Neural cell (in vitro differentiated cells): Measurements from ENCODE around the gene GOLPH3L. TPM values are rescaled to one million over a fixed set of nuclear protein-coding genes. Genes with fewer than 3 reads are reported as not detected.

Experiments used
- H2AFZ ChIP-seq: fragments of 200-600, 300-800 bp; sonication (generic), shearing (Covaris generic); 2 replicates; pipeline ENCODE4 v1.6.0; 2014; ENCODE audit warnings: low read depth, mild to moderate bottlenecking, antibody characterized with exemption, low read length, moderate library complexity
- H3F3A ChIP-seq: fragments of 200-600 bp; shearing (Covaris generic); 2 replicates; pipeline ENCODE4 v1.6.1; 2016; ENCODE audit warnings: mild to moderate bottlenecking, moderate library complexity, mixed read lengths, antibody characterized with exemption, low read length; ENCODE audit not compliant: insufficient read depth, poor library complexity, severe bottlenecking
- H3K27ac ChIP-seq: fragments of 200-600, 300-800 bp; sonication (generic), shearing (Covaris generic); 2 replicates; pipeline ENCODE4 v1.5.1; 2014; ENCODE audit warnings: mild to moderate bottlenecking, low read length, moderate library complexity
- H3K27me3 ChIP-seq: fragments of 300-800, 200-600 bp; sonication (generic), shearing (Covaris generic); 2 replicates; pipeline ENCODE4 v1.6.0; 2014; ENCODE audit warnings: mild to moderate bottlenecking, low read depth, low read length, moderate library complexity; ENCODE audit not compliant: insufficient read depth
- H3K36me3 ChIP-seq: fragments of 300-800, 200-600 bp; sonication (generic), shearing (Covaris generic); 2 replicates; pipeline ENCODE4 v1.5.1; 2014; ENCODE audit warnings: mild to moderate bottlenecking, antibody characterized with exemption, low read length, moderate library complexity; ENCODE audit not compliant: insufficient read depth
- H3K4me2 ChIP-seq: fragments of 300-800, 200-600 bp; sonication (generic), shearing (Covaris generic); 2 replicates; pipeline ENCODE4 v1.6.0; 2014; ENCODE audit warnings: mild to moderate bottlenecking, low read length
- H3K4me3 ChIP-seq: fragments of 300-800, 200-600 bp; sonication (generic), shearing (Covaris generic); 2 replicates; pipeline ENCODE4 v1.5.1; 2014; ENCODE audit warnings: mild to moderate bottlenecking, low read length, moderate library complexity
- H3K79me2 ChIP-seq: fragments of 200-600 bp; shearing (Covaris generic); replicated peaks from 2 replicates; pipeline ENCODE4 v1.6.0; 2014; ENCODE audit warnings: mild to moderate bottlenecking, low read length, moderate library complexity; ENCODE audit not compliant: insufficient read depth
- H3K9ac ChIP-seq: fragments of 300-800, 200-600 bp; sonication (generic), shearing (Covaris generic); 2 replicates; pipeline ENCODE4 v1.6.1; 2016; ENCODE audit warnings: mild to moderate bottlenecking, low read length, mixed read lengths
- H3K9me2 ChIP-seq: fragments of 200-600 bp; shearing (Covaris generic); 2 replicates; pipeline ENCODE4 v1.6.1; 2016; ENCODE audit warnings: mild to moderate bottlenecking, low read length, mixed read lengths; ENCODE audit not compliant: insufficient read depth
- H3K9me3 ChIP-seq: fragments of 200-600, 300-800 bp; sonication (generic), shearing (Covaris generic); 2 replicates; pipeline ENCODE4 v1.6.1; 2016; ENCODE audit warnings: mild to moderate bottlenecking, mixed run types, low read length, moderate library complexity, mixed read lengths
- H4K20me1 ChIP-seq: fragments of 200-600 bp; shearing (Covaris generic); 2 replicates; pipeline ENCODE4 v1.6.1; 2016; ENCODE audit warnings: mild to moderate bottlenecking, mixed run types; ENCODE audit not compliant: insufficient read depth
- EP300 ChIP-seq: fragments of 450-650 bp; conservative IDR thresholded peaks from 2 replicates; pipeline ENCODE4 v1.6.1; 2014; ENCODE audit warnings: antibody characterized with exemption, mild to moderate bottlenecking, moderate library complexity; ENCODE audit not compliant: poor library complexity, severe bottlenecking
- EZH2 ChIP-seq: fragments of 200-600, 300-800 bp; shearing (Covaris generic), sonication (generic); IDR thresholded peaks from 2 replicates; pipeline ENCODE4 v1.6.1; 2014; ENCODE audit warnings: antibody characterized with exemption, low read length, borderline replicate concordance, mild to moderate bottlenecking; ENCODE audit not compliant: insufficient read depth, poor library complexity, severe bottlenecking
- MXI1 ChIP-seq: fragments of 450-650 bp; conservative IDR thresholded peaks from 2 replicates; pipeline ENCODE4 v1.6.1; 2014; ENCODE audit warnings: antibody characterized with exemption, mild to moderate bottlenecking; ENCODE audit not compliant: poor library complexity, severe bottlenecking
- POLR2AphosphoS5 ChIP-seq: IDR thresholded peaks from 2 replicates; pipeline ENCODE4 v1.6.1; 2012
- RAD21 ChIP-seq: fragments of 450-650 bp; conservative IDR thresholded peaks from 2 replicates; pipeline ENCODE4 v1.6.1; 2014; ENCODE audit warnings: antibody characterized with exemption, mild to moderate bottlenecking, moderate library complexity
- SMC3 ChIP-seq: fragments of 450-650 bp; conservative IDR thresholded peaks from 2 replicates; pipeline ENCODE4 v1.6.1; 2014; ENCODE audit warnings: antibody characterized with exemption, mild to moderate bottlenecking, moderate library complexity; ENCODE audit not compliant: poor library complexity
- TAF1 ChIP-seq: IDR thresholded peaks from 2 replicates; pipeline ENCODE4 v1.6.1; 2012; ENCODE audit warnings: low read depth
- polyA plus RNA-seq: library from polyadenylated mRNA; depleted of rRNA; stranded (reverse); fragments of >200 nt; gene quantifications from 2 replicates; pipeline ENCODE4 v1.2.3, GENCODE V29; 2014
- TF ChIP-seq, protein P1 (sequence below): IDR thresholded peaks from 2 replicates; pipeline ENCODE4 v1.6.1; 2012; ENCODE audit warnings: borderline replicate concordance
- TF ChIP-seq, protein P2 (sequence below): fragments of 450-650 bp; IDR thresholded peaks from 2 replicates; pipeline ENCODE4 v1.5.1; 2014; ENCODE audit warnings: antibody characterized with exemption, mild to moderate bottlenecking, moderate library complexity; ENCODE audit not compliant: poor library complexity, severe bottlenecking

GOLPH3L gene
- polyA plus RNA-seq, 1 donor from 2014 or later, result 7.0 TPM

DNA sequence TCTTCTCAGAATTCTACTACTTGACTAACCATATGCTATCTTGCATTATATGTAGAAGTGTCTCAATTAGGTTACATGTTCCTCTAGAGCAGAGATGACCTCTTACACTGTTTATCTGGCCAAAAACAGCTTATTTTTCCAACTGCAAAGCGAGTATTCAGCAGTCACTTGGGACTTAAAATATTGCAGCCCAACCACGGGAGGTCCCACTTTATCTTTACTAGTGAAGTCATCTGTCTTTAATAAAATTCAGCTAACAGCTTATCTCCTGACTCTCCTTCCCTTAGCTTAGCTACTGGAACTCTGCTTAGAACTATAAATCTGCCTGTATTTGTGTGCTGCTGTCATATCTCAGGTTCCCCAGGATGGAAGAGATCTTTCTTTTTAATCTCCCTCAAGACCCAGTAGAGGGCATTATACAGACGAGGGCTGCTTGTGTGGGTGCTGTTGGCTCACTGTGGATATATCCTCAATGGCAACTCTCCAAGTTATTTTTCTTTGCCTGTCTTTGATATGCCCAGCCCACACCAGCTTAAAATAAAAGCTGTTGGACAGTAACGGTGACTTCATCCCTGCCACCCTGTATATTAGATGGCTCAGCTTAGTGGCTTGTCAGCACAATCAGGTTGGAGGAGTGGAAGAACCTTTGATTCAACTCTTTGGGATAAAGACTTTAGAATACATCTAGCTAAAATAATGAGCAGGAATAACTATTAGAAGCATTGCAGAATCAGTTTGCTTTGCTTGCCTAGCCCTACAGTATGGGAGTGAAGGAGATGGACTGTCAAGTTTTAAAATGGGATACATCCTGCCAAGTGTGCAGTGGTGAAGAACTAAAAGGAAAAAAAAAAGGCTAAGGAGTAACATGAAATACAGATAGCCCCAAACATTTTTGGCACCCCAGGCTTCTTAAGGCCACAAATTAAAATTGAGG is 77.1 kb downstream of the GOLPH3L start:
- Histone ChIP-seq H3F3A (no peaks in the 10 kb centered on the region), H4K20me1 (no peaks in the 10 kb centered on the region), H3K9me2 (no peaks in the 10 kb centered on the region), H3K27me3 (no peaks in the 10 kb centered on the region), H3K4me3 (no peak overlapping the region), H3K9ac (no peak overlapping the region), H3K9me3 (no peaks in the 10 kb centered on the region), H3K27ac (no peak overlapping the region), H3K4me2 (no peak overlapping the region), H3K36me3 (peaks cover 10% of the 10 kb centered on the region), H3K79me2 (no peaks in the 10 kb centered on the region), H2AFZ (no peak overlapping the region)
- TF ChIP-seq EP300 (no peak), RAD21 (no peak), SMC3 (no peak), POLR2AphosphoS5 (no peak), TAF1 (no peak), MXI1 (no peak)

DNA sequence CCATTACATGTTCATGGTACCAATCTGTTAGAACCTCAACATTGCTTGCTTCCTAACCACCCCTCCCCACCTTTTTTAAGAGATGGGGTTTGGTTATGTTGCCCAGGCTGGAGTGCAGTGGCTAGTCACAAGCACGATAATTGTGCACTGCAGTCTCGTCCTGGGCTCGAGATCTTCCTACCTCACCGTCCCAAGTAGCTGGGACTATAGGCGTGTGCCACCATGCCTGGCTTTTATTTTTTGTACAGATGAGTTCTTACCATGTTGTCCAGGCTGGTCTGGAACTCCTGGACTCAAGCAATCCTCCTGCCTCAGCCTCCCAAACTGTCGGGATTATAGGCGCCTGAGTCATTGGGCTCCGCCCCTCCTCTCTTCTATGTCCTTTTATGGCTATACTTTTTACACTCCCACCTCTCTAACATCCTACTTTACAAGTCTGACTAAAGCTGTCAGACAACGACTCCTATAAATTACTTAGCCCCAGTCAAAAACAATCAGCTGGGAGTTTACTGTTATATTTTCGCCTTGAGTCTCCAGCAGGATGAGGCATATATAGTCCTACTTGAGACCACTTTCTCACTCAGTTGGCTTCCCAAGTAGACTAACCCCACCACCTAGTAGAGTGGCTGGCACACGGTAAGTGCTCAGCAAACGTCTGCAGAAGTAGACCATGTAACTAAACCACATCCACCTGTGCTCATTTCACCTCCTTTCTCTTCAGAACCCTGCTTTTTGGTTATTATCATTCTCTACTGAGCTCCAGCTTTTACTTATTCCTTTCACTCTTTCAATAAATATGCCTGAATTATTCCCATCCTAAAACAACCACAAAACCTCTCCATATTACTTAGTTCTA is 81.4 kb downstream of the GOLPH3L start:
- H3K4me3 ChIP-seq, result no peak overlapping the region
- TF ChIP-seq SMC3, result no peak
- no peak for TF ChIP-seq POLR2AphosphoS5
- TF ChIP-seq, protein P1, sequence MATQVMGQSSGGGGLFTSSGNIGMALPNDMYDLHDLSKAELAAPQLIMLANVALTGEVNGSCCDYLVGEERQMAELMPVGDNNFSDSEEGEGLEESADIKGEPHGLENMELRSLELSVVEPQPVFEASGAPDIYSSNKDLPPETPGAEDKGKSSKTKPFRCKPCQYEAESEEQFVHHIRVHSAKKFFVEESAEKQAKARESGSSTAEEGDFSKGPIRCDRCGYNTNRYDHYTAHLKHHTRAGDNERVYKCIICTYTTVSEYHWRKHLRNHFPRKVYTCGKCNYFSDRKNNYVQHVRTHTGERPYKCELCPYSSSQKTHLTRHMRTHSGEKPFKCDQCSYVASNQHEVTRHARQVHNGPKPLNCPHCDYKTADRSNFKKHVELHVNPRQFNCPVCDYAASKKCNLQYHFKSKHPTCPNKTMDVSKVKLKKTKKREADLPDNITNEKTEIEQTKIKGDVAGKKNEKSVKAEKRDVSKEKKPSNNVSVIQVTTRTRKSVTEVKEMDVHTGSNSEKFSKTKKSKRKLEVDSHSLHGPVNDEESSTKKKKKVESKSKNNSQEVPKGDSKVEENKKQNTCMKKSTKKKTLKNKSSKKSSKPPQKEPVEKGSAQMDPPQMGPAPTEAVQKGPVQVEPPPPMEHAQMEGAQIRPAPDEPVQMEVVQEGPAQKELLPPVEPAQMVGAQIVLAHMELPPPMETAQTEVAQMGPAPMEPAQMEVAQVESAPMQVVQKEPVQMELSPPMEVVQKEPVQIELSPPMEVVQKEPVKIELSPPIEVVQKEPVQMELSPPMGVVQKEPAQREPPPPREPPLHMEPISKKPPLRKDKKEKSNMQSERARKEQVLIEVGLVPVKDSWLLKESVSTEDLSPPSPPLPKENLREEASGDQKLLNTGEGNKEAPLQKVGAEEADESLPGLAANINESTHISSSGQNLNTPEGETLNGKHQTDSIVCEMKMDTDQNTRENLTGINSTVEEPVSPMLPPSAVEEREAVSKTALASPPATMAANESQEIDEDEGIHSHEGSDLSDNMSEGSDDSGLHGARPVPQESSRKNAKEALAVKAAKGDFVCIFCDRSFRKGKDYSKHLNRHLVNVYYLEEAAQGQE, result no peak
- TF ChIP-seq MXI1, result no peak
- TF ChIP-seq, protein P2, sequence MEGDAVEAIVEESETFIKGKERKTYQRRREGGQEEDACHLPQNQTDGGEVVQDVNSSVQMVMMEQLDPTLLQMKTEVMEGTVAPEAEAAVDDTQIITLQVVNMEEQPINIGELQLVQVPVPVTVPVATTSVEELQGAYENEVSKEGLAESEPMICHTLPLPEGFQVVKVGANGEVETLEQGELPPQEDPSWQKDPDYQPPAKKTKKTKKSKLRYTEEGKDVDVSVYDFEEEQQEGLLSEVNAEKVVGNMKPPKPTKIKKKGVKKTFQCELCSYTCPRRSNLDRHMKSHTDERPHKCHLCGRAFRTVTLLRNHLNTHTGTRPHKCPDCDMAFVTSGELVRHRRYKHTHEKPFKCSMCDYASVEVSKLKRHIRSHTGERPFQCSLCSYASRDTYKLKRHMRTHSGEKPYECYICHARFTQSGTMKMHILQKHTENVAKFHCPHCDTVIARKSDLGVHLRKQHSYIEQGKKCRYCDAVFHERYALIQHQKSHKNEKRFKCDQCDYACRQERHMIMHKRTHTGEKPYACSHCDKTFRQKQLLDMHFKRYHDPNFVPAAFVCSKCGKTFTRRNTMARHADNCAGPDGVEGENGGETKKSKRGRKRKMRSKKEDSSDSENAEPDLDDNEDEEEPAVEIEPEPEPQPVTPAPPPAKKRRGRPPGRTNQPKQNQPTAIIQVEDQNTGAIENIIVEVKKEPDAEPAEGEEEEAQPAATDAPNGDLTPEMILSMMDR, result no peak
- TF ChIP-seq TAF1, result no peak
- no peak for TF ChIP-seq RAD21
- TF ChIP-seq EZH2, result no peak
- TF ChIP-seq EP300, result no peak
- H3K79me2 ChIP-seq, result no peaks in the 10 kb centered on the region
- H4K20me1 ChIP-seq, result no peaks in the 10 kb centered on the region
- H3K4me2 ChIP-seq, result no peak overlapping the region
- no peaks in the 10 kb centered on the region for H3F3A ChIP-seq
- no peak overlapping the region for H3K27ac ChIP-seq
- H3K36me3 ChIP-seq, result peaks cover 10% of the 10 kb centered on the region
- H2AFZ ChIP-seq, result no peak overlapping the region
- no peaks in the 10 kb centered on the region for H3K9me2 ChIP-seq
- no peaks in the 10 kb centered on the region for H3K27me3 ChIP-seq
- no peaks in the 10 kb centered on the region for H3K9me3 ChIP-seq
- H3K9ac ChIP-seq, result no peak overlapping the region
